H54 (cell line): ENCODE data around the gene LDB1.

Experiments used
- DNase-seq: peaks from one replicate; pipeline ENCODE4 v3.0.0; 2011; ENCODE audit warnings: low spot score, mixed read lengths; ENCODE audit not compliant: insufficient read length
- FAIRE-seq: peaks from 3 replicates; lab custom pipeline; 2011; peaks lifted over from hg19 to GRCh38; lab: Jason Lieb, UNC
- POLR2A ChIP-seq: IDR thresholded peaks from 2 replicates; pipeline ENCODE4 v1.6.1; 2011; ENCODE audit warnings: low read depth, mild to moderate bottlenecking, low read length

LDB1 gene

GRCh38 chr10:102146971-102147428 is 26.8 kb upstream of the LDB1 start:
- no peak for TF ChIP-seq POLR2A
- DNase-seq (no peak), FAIRE-seq (no peak)

- DNase-seq, result no peak
- no peak for FAIRE-seq
- TF ChIP-seq POLR2A, result no peak
Observed at GRCh38 chr10:102141583-102142107, 21.5 kb upstream of the LDB1 start.

GRCh38 chr10:102140913-102141540 is 20.9 kb upstream of the LDB1 start:
- TF ChIP-seq POLR2A, result no peak
- no peak for FAIRE-seq
- DNase-seq, result no peak

- FAIRE-seq (no peak), DNase-seq (no peak)
- no peak for TF ChIP-seq POLR2A
Observed at GRCh38 chr10:102140218-102140617, 20.1 kb upstream of the LDB1 start.

- TF ChIP-seq POLR2A, result no peak
- FAIRE-seq, result no peak
- no peak for DNase-seq
Observed at GRCh38 chr10:102139281-102140110, 19.3 kb upstream of the LDB1 start.

GRCh38 chr10:102135956-102136526 is 15.9 kb upstream of the LDB1 start:
- FAIRE-seq (no peak), DNase-seq (no peak)
- TF ChIP-seq POLR2A, result no peak

- no peak for FAIRE-seq
- TF ChIP-seq POLR2A, result no peak
- DNase-seq, result no peak
Observed at GRCh38 chr10:102134416-102134815, 14.2 kb upstream of the LDB1 start.

GRCh38 chr10:102133373-102134195 is 13.4 kb upstream of the LDB1 start:
- FAIRE-seq (no peak), DNase-seq (peak; percentile 76)
- no peak for TF ChIP-seq POLR2A

- peak; percentile 93 for DNase-seq
- peak; percentile 81; the same call in 1 of the 2 replicates for TF ChIP-seq POLR2A
- FAIRE-seq, result no peak
Observed at GRCh38 chr10:102132563-102133372, 12.6 kb upstream of the LDB1 start, which contains the start of gene PPRC1. Gene PPRC1, plus strand, starts transcription at chr10:102133040. Its CDS starts 29 bp downstream, at chr10:102133069.

- DNase-seq (no peak), FAIRE-seq (no peak)
- TF ChIP-seq POLR2A, result no peak
Observed at GRCh38 chr10:102132193-102132562, 12.0 kb upstream of the LDB1 start.

- FAIRE-seq (no peak), DNase-seq (no peak)
- TF ChIP-seq POLR2A, result no peak
Observed at GRCh38 chr10:102131286-102132170, 11.4 kb upstream of the LDB1 start.

- DNase-seq (no peak), FAIRE-seq (no peak)
- TF ChIP-seq POLR2A, result no peak
Observed at GRCh38 chr10:102123223-102123622, 3.1 kb upstream of the LDB1 start.
